ENCODE measurements around the gene DAB1.

DNA sequence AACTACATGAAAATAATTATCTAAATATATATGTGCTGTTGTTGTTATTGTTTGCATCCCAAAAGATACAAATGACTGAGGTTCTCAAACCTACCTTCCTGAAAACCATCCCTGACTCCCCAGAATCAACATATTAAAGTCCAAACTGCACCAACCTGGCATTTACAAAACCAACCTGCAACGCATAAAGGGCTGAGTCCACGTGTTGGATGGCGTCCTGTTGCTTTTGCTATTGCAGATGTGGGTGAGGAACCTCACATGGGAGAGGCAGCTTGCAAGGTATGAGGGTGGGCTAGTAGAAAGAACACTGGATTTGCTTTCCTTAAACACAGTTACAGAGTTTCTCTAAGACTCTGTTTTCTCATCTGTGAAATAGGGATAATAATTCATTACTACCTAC lies 456.5 kb downstream of the DAB1 start:
- TF ChIP-seq, protein P1, sequence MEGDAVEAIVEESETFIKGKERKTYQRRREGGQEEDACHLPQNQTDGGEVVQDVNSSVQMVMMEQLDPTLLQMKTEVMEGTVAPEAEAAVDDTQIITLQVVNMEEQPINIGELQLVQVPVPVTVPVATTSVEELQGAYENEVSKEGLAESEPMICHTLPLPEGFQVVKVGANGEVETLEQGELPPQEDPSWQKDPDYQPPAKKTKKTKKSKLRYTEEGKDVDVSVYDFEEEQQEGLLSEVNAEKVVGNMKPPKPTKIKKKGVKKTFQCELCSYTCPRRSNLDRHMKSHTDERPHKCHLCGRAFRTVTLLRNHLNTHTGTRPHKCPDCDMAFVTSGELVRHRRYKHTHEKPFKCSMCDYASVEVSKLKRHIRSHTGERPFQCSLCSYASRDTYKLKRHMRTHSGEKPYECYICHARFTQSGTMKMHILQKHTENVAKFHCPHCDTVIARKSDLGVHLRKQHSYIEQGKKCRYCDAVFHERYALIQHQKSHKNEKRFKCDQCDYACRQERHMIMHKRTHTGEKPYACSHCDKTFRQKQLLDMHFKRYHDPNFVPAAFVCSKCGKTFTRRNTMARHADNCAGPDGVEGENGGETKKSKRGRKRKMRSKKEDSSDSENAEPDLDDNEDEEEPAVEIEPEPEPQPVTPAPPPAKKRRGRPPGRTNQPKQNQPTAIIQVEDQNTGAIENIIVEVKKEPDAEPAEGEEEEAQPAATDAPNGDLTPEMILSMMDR (IDR thresholded peaks at IDR 0.05): no peak
- no peak for TF ChIP-seq POLR2A (IDR thresholded peaks at IDR 0.05)
